ENCODE data around the gene TFF2.

TFF2 gene

DNA sequence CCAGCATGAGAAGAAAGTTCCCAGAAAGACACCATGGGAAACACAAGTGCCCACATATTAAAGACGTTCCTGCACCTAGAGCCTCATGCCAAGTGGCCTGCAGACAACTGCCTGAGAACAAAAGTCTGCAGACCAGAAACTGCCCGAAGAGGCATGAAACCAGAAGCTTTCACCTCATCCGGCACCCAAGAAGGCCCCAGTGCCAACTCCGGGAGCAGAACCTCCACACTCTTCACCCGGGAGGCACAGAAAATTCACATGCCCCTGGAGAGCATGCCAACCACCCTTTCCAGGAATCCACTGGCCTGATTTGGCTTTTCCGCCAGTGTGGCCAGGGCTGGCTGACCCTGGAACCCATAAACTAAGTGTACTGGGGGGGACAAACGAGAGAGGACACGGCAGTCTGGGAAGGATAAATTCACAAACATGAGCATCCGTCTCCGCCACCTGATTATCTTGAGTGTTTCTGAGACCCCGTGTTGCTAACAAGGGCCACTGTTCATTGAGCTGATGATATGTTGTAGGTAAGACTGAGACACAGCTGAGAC lies 6.8 kb downstream of the TFF2 start:
- DNase-seq: no peak

- no peak for DNase-seq
Observed at GRCh38 chr21:42343556-42343955, 7.2 kb downstream of the TFF2 start.

GRCh38 chr21:42343101-42343500 lies 7.7 kb downstream of the TFF2 start:
- DNase-seq: no peak

DNA sequence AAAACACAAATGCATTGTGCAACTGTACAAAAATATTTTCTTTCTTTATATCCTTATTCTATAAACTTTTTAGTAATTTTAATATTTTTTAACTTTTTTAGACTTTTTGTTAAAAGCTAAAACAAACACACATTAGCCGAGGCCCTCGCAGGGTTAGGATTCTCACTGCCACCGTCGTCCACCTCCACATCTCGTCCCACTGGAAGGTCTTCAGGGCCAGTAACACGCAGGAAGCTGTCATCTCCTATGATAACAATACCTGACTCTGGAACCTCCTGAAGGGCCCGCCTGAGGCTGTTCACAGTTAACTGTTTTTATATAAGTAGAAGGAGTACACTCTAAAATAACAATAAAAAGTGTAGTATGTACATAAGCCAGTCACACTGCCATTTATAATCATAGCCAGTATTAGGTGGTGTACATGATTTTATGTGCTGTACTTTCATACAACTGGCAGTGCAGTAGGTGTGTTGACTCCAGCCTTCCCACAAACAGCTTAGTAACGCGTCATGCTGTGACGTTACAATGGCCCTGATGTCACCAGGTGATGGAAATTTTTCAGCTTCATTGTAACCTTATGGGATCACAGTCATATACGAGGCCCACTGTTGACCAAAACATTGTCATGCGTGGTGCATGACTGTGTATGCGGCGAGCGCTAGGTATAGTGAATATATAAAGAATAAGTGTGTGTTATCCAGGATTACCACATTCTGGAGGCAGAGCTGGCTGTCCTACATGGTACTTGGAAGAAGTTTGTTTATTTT lies 8.8 kb downstream of the TFF2 start:
- DNase-seq: no peak

GRCh38 chr21:42340187-42341050 lies 10.4 kb downstream of the TFF2 start:
- no peak for DNase-seq

DNA sequence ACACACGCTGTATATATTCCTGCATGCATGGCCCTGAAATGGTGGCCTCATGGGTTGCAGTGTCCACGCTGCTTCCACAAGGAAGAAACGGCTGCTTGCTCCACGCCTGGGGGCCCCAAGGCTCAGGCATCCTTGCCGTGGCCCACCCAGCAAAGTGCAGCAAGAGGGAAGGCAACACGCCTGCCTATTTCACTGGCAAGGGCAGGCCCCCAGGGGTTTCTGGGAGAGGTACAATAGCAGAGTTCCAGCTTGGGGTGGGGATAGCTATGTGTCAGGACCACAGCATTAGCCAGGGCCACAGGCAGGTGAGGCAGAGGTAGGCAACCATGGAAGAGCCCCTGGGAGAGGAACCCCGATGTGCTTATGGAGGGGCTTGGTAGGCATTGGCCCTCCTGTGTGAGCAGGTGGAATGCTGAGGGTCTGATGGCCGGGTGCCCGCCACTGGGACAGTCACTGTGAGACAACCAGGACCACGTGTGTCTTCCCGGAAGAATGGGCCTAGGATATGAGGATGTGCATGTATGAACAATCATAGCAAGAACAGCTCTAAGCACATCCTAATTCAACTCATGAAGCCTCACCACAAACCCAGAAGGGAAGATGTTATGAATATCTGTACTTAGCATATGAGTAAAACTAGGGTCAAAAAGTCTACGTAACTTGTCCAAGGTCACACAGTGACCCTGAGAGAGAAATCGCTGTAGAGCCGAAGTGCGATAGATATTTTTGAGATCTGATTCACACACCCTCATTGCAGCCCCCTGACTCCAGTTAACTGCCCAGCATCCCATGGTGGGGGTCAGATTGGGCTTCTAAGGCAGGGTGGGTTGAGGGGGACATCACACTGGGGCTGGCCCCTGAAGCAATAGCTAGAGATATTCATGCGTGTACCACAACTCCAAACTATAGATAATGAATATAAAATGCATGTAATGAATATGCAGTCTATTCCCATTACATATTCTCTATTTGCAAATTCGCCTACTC lies 11.8 kb downstream of the TFF2 start:
- no peak for DNase-seq

GRCh38 chr21:42337830-42338728 lies 12.7 kb downstream of the TFF2 start:
- peak; percentile 88 for DNase-seq

DNA sequence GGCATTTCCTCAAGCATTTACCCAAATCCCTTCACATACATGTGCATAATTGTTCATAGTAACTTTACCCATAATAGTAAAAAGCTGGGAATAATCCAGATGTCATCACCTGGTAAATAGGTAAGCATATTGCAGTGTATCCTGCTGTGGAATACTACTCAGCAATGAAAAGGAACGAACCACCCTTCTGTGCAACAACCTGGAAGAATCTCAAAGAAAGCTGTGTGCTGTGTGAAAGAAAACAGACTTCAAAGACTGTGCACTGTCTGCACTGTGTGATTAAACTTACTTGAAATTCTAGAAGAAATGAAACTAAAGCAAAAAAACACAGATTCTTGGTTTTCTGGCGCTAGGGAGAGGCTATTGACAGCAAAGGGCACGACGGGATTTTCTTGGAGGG lies 13.5 kb downstream of the TFF2 start:
- DNase-seq: no peak

GRCh38 chr21:42336054-42336453 lies 14.7 kb downstream of the TFF2 start:
- DNase-seq: no peak

- no peak for DNase-seq
Observed at GRCh38 chr21:42332557-42333317, 18.1 kb downstream of the TFF2 start.

DNA sequence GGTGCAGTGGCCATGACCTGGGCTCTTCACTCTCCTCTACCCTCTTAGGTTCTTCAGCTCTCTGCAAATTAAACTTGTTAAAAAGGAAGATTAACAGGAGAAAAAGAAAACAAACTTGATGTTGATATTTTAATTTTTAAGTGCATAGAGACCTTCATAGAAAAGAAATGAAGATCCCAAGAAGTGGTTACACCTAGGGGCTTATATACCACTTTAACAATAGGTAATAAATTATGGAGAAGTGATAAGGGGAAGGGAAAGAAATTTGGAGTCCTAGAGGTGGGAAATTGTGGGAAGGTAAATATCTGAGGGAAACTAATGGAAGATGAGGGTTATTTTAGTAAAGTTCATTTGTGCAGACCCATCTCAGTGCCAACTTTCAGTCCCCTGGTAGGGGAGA lies 19.1 kb downstream of the TFF2 start:
- DNase-seq: no peak

- DNase-seq: no peak
Observed at GRCh38 chr21:42330380-42331371, 20.1 kb downstream of the TFF2 start.

DNA sequence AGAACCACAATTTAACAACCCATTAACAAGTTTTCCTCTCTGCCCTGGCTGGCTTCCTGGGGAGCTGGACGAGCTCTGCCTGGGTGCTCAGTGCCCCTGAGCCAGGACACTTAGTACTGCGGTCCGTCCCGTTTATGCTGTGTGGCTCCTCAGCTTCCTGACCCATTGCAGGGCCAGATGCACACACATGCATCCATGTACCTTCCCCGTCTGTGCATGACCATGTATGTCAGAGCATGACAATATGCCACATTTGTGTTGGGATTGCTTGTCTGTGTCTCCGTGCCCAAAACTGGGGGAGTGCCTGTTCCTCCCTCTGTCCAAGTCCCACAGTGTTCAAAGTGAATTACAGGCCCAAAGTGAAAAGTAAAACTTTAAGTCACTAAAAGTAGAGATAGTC lies 25.9 kb downstream of the TFF2 start:
- DNase-seq: no peak

DNA sequence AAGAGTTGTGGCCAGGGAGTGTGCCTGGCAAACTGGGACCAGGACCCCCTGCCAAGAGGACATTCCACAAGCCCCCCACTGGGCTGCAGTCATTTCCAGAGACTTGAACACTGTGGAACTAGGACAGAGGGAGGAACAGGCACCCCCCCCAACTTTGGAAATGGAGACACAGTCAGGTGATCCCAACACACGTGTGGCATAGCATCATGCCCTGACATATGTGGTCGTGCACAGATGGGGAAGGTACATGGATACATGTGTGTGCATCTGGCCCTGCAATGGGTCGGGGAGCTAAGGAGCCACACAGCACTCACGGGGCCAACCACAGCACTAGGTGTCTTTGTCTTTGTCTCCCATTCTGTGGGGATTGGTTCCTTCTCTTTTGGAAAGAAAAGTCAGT lies 28.9 kb downstream of the TFF2 start:
- no peak for DNase-seq

DNA sequence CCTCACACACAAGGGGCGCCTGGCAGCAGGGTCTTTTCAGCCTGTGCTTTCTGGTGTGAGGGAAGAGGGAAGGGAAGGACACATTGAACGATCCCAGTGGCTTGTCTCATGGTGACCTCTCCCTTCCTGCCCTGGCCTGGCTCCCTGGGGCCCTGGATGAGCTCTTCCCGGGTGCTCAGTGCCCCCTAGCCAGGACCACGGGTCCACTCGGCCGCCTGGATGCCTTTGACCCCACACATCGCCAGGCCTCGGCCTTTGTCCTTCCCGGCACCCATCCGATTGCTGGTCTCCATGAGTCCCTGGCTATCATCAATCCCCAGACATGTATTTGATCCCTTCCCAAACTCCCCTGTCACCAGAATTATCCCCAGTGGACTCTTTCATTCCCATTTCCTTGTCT lies 29.6 kb downstream of the TFF2 start:
- no peak for DNase-seq

DNA sequence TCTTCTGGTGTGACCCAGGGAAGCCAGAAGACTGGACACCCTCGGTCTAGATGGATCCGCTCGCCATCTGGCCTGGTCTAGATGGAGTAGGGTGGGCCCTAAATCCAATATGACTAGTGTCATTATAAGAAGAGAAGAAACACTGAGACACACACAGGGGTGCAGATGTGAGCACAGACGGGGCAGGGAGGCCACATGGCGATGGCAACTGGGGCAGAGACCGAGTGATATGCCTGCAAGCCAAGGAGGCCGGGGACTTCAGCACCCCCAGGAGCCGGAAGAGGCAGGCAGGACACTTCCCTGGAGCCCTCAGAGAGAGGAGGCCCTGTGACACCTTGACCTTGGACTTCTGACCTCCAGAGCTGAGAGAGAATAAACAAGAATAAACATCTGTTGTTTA lies 30.0 kb downstream of the TFF2 start:
- DNase-seq: no peak

DNA sequence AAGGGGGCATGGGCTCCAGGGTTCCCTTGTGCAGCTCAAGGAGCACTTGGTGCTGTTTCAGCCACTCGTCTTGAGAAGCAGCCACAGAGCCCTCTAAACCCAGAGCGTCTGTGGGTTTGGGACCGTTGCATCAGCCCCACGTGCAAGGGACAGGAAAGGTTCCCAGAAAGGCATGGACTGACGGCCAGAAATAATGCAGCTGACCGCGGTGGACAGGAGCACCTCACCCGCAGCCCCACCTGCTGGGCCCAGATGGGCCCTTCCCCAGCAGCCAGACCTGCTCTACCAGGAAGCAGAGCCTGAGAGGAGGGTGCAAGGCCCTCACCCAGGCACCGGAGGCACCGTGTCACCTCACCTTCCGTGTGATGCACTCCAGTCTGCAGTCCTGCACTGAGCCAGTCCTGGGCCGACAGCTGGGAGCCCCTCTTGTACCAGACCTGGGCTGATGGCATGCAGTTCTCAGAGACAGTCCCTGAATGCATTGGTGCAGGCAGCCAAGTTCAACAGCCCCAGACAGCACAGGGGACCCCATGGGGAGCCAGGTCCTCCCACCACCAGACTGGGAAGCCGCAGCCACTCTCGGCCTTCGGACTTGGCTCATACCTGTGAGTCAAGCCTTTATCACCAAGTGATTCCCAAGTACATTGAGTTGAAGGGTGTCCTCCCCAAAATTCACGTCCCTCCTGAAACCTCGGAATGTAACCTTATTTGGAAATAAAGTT lies 30.8 kb downstream of the TFF2 start:
- no peak for DNase-seq

- DNase-seq: no peak
Observed at GRCh38 chr21:42319376-42319775, 31.4 kb downstream of the TFF2 start.

Data from stimulated activated CD4-positive, alpha-beta T cell treated with anti-CD3 and anti-CD28 coated beads, Interleukin-4, amount 100 ng/mL, for 24 hours (primary cell).